ENCODE data around the gene MEOX1.

Gene MEOX1

GRCh38 chr17:43599835-43600234, 61.9 kb downstream of the MEOX1 start:
- H3K4me3 ChIP-seq (ENCODE audit: low read depth, low read length, poor library complexity, severe bottlenecking) = no peak overlapping the region
- H3K9ac ChIP-seq (ENCODE audit: low read length) = no peak overlapping the region
- H3K4me2 ChIP-seq (ENCODE audit: low read length) = no peak overlapping the region
- H3F3A ChIP-seq (ENCODE audit: insufficient read depth, low read length) = no peaks in the 10 kb centered on the region
- 0 out of 2 replicates have a peak, but pooled peaks cover 5% of the 10 kb centered on the region for H3K27me3 ChIP-seq (ENCODE audit: insufficient read depth, low read length)
- no peaks in the 10 kb centered on the region for H3K9me2 ChIP-seq (ENCODE audit: low read depth, low read length)
- no peak overlapping the region for H3K27ac ChIP-seq (ENCODE audit: low read depth, low read length, poor library complexity, severe bottlenecking)
- no peak overlapping the region for H2AFZ ChIP-seq (ENCODE audit: low read length)
- TF ChIP-seq CTCF (IDR thresholded peaks at IDR 0.05; ENCODE audit: low read length) (no peak), EZH2 (IDR thresholded peaks at IDR 0.05; ENCODE audit: borderline replicate concordance, low read length) (no peak)
- no peaks in the 10 kb centered on the region for H3K9me3 ChIP-seq (ENCODE audit: low read length)
- no peaks in the 10 kb centered on the region for H4K20me1 ChIP-seq (ENCODE audit: insufficient read depth, low read length)
- no peaks in the 10 kb centered on the region for H3K36me3 ChIP-seq (ENCODE audit: insufficient read depth, low read length)
- H3K79me2 ChIP-seq (ENCODE audit: insufficient read depth, low read length) = no peaks in the 10 kb centered on the region
- no peaks in the 10 kb centered on the region for H3K4me1 ChIP-seq (ENCODE audit: insufficient read depth, low read length, severe bottlenecking)

- Histone ChIP-seq H3K9ac (ENCODE audit: low read length) (no peak overlapping the region), H3K4me3 (ENCODE audit: low read depth, low read length, poor library complexity, severe bottlenecking) (no peak overlapping the region), H3K36me3 (ENCODE audit: insufficient read depth, low read length) (no peaks in the 10 kb centered on the region), H3K4me1 (ENCODE audit: insufficient read depth, low read length, severe bottlenecking) (no peaks in the 10 kb centered on the region), H3K9me2 (ENCODE audit: low read depth, low read length) (no peaks in the 10 kb centered on the region), H3K27me3 (ENCODE audit: insufficient read depth, low read length) (0 out of 2 replicates have a peak, but pooled peaks cover 5% of the 10 kb centered on the region), H4K20me1 (ENCODE audit: insufficient read depth, low read length) (no peaks in the 10 kb centered on the region), H3K27ac (ENCODE audit: low read depth, low read length, poor library complexity, severe bottlenecking) (no peak overlapping the region), H3F3A (ENCODE audit: insufficient read depth, low read length) (no peaks in the 10 kb centered on the region), H3K9me3 (ENCODE audit: low read length) (no peaks in the 10 kb centered on the region), H3K4me2 (ENCODE audit: low read length) (no peak overlapping the region), H3K79me2 (ENCODE audit: insufficient read depth, low read length) (no peaks in the 10 kb centered on the region), H2AFZ (ENCODE audit: low read length) (no peak overlapping the region)
- no peak for TF ChIP-seq EZH2 (IDR thresholded peaks at IDR 0.05; ENCODE audit: borderline replicate concordance, low read length)
- TF ChIP-seq CTCF (IDR thresholded peaks at IDR 0.05; ENCODE audit: low read length) = no peak
Observed at GRCh38 chr17:43599046-43599395, 62.7 kb downstream of the MEOX1 start.

DNA sequence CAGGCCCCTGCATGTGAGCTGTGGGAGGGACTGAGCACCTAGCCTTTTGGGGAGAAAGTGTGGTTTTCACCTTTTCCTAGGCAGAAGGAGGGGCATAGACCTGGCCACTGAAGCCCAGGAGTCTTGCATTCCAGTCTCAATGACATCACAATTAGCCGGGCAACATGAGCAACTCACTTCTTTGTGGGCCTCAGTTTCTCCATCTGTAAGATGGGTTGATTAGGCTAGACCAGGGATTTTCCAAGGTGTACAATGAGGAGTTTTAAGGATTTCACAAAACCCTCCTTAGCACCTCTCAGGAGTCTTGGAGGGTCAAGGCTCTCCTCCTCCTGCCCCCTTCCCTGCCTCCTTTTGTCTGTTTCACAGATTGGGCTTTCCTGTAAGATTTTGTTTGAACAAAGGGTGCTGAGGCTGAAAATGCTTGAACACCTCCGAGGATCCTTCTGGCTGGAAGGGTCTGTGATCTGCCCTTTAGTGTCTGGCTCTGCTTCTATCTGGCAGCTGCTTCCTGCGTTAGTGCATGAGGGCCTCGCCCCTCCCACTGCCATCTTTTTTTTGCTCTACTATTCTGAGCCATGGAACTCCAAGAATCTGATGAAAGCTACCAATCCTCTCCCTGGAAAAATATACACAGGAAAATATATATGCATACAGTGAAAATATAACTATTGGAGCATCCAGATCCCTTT, 63.2 kb downstream of the MEOX1 start:
- Histone ChIP-seq H3K27me3 (ENCODE audit: insufficient read depth, low read length) (0 out of 2 replicates have a peak, but pooled peaks cover 5% of the 10 kb centered on the region), H3K4me2 (ENCODE audit: low read length) (no peak overlapping the region), H3K9ac (ENCODE audit: low read length) (no peak overlapping the region), H3K9me3 (ENCODE audit: low read length) (no peaks in the 10 kb centered on the region), H3K9me2 (ENCODE audit: low read depth, low read length) (no peaks in the 10 kb centered on the region), H3K79me2 (ENCODE audit: insufficient read depth, low read length) (no peaks in the 10 kb centered on the region), H3K27ac (ENCODE audit: low read depth, low read length, poor library complexity, severe bottlenecking) (no peak overlapping the region), H3K36me3 (ENCODE audit: insufficient read depth, low read length) (no peaks in the 10 kb centered on the region), H4K20me1 (ENCODE audit: insufficient read depth, low read length) (no peaks in the 10 kb centered on the region), H2AFZ (ENCODE audit: low read length) (no peak overlapping the region), H3K4me1 (ENCODE audit: insufficient read depth, low read length, severe bottlenecking) (no peaks in the 10 kb centered on the region), H3K4me3 (ENCODE audit: low read depth, low read length, poor library complexity, severe bottlenecking) (no peak overlapping the region), H3F3A (ENCODE audit: insufficient read depth, low read length) (no peaks in the 10 kb centered on the region)
- TF ChIP-seq CTCF (IDR thresholded peaks at IDR 0.05; ENCODE audit: low read length) (no peak), EZH2 (IDR thresholded peaks at IDR 0.05; ENCODE audit: borderline replicate concordance, low read length) (no peak)

Data from OCI-LY1 (cell line).